HepG2 (cell line): Measurements from ENCODE around the gene TBC1D1. TPM values are rescaled to one million over a fixed set of nuclear protein-coding genes. Genes with fewer than 3 reads are reported as not detected.

ENCODE experiments used
- ATRX ChIP-seq: sonication (generic); formaldehyde crosslinking; IDR thresholded peaks from 2 replicates; pipeline ENCODE4 v1.4.0; 2020; ENCODE audit warnings: missing genetic modification reagents, borderline replicate concordance
- BCL3 ChIP-seq: sonication (generic); formaldehyde crosslinking; IDR thresholded peaks from 2 replicates; pipeline ENCODE4 v1.5.1; 2020; ENCODE audit warnings: mild to moderate bottlenecking, missing genetic modification reagents, moderate library complexity
- CHCHD3 ChIP-seq: sonication (generic); formaldehyde crosslinking; IDR thresholded peaks from 2 replicates; pipeline ENCODE4 v1.8.0; 2022; ENCODE audit warnings: mild to moderate bottlenecking, missing genetic modification reagents, moderate library complexity
- DPF2 ChIP-seq: sonication (generic); formaldehyde crosslinking; IDR thresholded peaks from 2 replicates; pipeline ENCODE4 v1.4.0; 2020; ENCODE audit warnings: mild to moderate bottlenecking, low read depth, missing genetic modification reagents, borderline replicate concordance
- FOXM1 ChIP-seq: sonication (generic); formaldehyde crosslinking; IDR thresholded peaks from 2 replicates; pipeline ENCODE4 v1.5.0; 2020; ENCODE audit warnings: missing genetic modification reagents
- GLI4 ChIP-seq: sonication (generic); formaldehyde crosslinking; IDR thresholded peaks from 2 replicates; pipeline ENCODE4 v1.5.1; 2020; ENCODE audit warnings: missing genetic modification reagents, mild to moderate bottlenecking, moderate library complexity, borderline replicate concordance
- HDAC2 ChIP-seq: sonication (generic); formaldehyde crosslinking; IDR thresholded peaks from 2 replicates; pipeline ENCODE4 v1.4.0; 2020; ENCODE audit warnings: missing genetic modification reagents
- HMGA1 ChIP-seq: sonication (generic); formaldehyde crosslinking; conservative IDR thresholded peaks from 2 replicates; pipeline ENCODE4 v1.4.0; 2020; ENCODE audit warnings: missing genetic modification reagents
- KAT2B ChIP-seq: fragments of 150-350 bp; IDR thresholded peaks from 2 replicates; pipeline ENCODE4 v1.6.1; 2014; ENCODE audit warnings: low read depth, low read length, borderline replicate concordance
- MAZ ChIP-seq, 2 experiments: sonication (generic) in 1 of 2; formaldehyde crosslinking in 1 of 2; IDR thresholded peaks; 2 replicates each; pipeline versions ENCODE4 v1.5.0 to v1.6.1; 2012 to 2020; ENCODE audit warnings: low read depth in 2 of 2, mild to moderate bottlenecking in 2 of 2, borderline replicate concordance in 1 of 2, improper control_type of control experiment in 1 of 2, low read length in 1 of 2, missing genetic modification reagents in 1 of 2, moderate library complexity in 1 of 2
- SATB2 ChIP-seq: sonication (generic); formaldehyde crosslinking; IDR thresholded peaks from 2 replicates; pipeline ENCODE4 v1.5.0; 2020; ENCODE audit warnings: missing genetic modification reagents
- TRIM24 ChIP-seq: sonication (generic); formaldehyde crosslinking; IDR thresholded peaks from 2 replicates; pipeline ENCODE4 v1.8.0; 2022; ENCODE audit warnings: mild to moderate bottlenecking, missing genetic modification reagents
- ZBTB46 ChIP-seq: sonication (generic); formaldehyde crosslinking; IDR thresholded peaks from 2 replicates; pipeline ENCODE4 v1.4.0; 2020; ENCODE audit warnings: mild to moderate bottlenecking, missing genetic modification reagents, borderline replicate concordance
- ZEB1 ChIP-seq: IDR thresholded peaks from 2 replicates; pipeline ENCODE4 v1.6.1; 2012; ENCODE audit warnings: mild to moderate bottlenecking, low read depth, inconsistent platforms; ENCODE audit not compliant: insufficient replicate concordance
- ZMAT3 ChIP-seq: sonication (generic); formaldehyde crosslinking; conservative IDR thresholded peaks from 2 replicates; pipeline ENCODE4 v1.7.0; 2021; ENCODE audit warnings: missing genetic modification reagents
- ZNF260 ChIP-seq: sonication (generic); formaldehyde crosslinking; IDR thresholded peaks from 2 replicates; pipeline ENCODE4 v1.4.0; 2020; ENCODE audit warnings: missing genetic modification reagents, low read depth, mild to moderate bottlenecking, borderline replicate concordance
- ZNF33A ChIP-seq: sonication (generic); formaldehyde crosslinking; IDR thresholded peaks from 2 replicates; pipeline ENCODE4 v1.5.1; 2020; ENCODE audit warnings: missing genetic modification reagents, mild to moderate bottlenecking, moderate library complexity, borderline replicate concordance
- ZNF557 ChIP-seq: sonication (generic); formaldehyde crosslinking; IDR thresholded peaks from 2 replicates; pipeline ENCODE4 v1.4.0; 2020; ENCODE audit warnings: missing genetic modification reagents
- ZNF564 ChIP-seq: sonication (generic); formaldehyde crosslinking; IDR thresholded peaks from 2 replicates; pipeline ENCODE4 v1.8.1; 2023; ENCODE audit warnings: mild to moderate bottlenecking, missing genetic modification reagents
- ZNF589 ChIP-seq: sonication (generic); formaldehyde crosslinking; conservative IDR thresholded peaks from 2 replicates; pipeline ENCODE4 v1.8.0; 2022; ENCODE audit warnings: mild to moderate bottlenecking, moderate library complexity, missing genetic modification reagents
- ZNF674 ChIP-seq: sonication (generic); formaldehyde crosslinking; IDR thresholded peaks from 2 replicates; pipeline ENCODE4 v1.5.0; 2020; ENCODE audit warnings: low read depth, mild to moderate bottlenecking, missing genetic modification reagents
- ZNF761 ChIP-seq: sonication (generic); formaldehyde crosslinking; conservative IDR thresholded peaks from 2 replicates; pipeline ENCODE4 v1.4.0; 2020; ENCODE audit warnings: mild to moderate bottlenecking, missing genetic modification reagents
- polyA plus RNA-seq, 8 experiments: library from polyadenylated mRNA; depleted of rRNA in 3 of 8; stranded (reverse) in 7 of 8; unstranded in 1 of 8; fragments of >200 nt; fragmentation: Illumina TruSeq in 4 of 8; extraction: Trizol in 4 of 8; gene quantifications; 2 replicates each; pipeline versions ENCODE4 v1.2.1 to v1.2.3, GENCODE V29; 2011 to 2016; ENCODE audit warnings: low read depth in 4 of 8, missing spikeins in 1 of 8, mixed read lengths in 1 of 8; ENCODE audit not compliant: insufficient read depth in 1 of 8
- total RNA-seq, 5 experiments: library from RNA; depleted of rRNA; stranded (reverse); fragments of >200 nt; fragmentation: Illumina TruSeq; extraction: Trizol; gene quantifications; 2 replicates each; pipeline ENCODE4 v1.2.3, GENCODE V29; 2016; ENCODE audit warnings: low read depth in 1 of 5
- TF ChIP-seq, protein P1 (sequence below): sonication (generic); formaldehyde crosslinking; IDR thresholded peaks from 2 replicates; pipeline ENCODE4 v1.9.0; 2022; ENCODE audit warnings: missing genetic modification reagents, mild to moderate bottlenecking, borderline replicate concordance

Gene TBC1D1
- total and polyA plus RNA-seq, 2 of the 13 experiments (the other 11 are each of a cell fraction or from before 2014, with no cell fraction given) = 37.3 to 62.8 TPM

DNA sequence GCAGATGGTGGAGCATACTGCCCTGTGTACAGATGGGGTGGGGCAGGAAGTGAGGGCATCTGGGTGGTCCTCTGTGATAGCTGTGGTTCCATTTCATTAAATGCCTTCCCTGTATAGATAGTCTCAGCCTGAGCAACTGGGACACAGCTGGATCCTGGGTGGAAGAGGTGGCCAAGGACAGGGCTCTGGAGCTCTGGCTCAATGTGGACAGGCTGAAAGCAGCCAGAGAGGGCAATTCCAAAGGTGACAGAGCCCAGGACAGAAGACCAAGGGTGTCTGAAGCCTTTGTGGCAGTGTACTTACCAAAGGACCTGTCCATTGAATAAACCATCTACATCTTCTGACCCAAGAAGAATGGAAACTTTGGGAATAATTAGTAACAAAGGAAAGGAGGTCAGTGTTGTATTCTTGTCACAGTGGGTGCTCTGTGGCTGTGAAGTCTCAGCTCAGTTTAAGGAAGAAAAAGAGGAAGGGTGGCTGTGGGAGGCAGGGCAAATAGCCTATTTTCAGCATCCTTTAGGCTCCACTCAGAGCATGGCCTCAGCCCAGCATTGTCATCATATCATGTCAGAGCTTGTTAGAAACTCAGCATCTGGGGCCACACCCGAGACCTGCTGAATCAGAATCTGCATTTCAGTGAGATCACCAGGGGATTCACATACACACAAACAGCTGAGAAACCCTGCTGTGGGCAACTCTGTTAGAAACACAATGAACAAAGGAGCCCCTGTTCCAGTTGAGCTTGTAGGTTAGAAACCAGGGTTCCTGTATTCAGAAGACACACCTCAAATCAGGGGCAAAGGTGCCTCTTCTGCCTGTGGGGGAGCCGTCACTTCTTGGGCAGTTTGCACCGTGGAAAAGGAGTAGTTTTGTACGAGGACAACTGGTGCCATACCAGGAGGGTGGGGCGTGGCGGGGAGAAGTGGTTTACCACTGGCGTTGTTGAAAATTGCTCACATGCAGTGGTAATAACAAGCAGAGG lies 237.9 kb downstream of the TBC1D1 start (continued):
- TF ChIP-seq ZEB1 (no peak), ZNF260 (no peak), ZNF761 (CRISPR knock-in tag) (no peak), ZNF589 (CRISPR knock-in tag) (no peak), DPF2 (CRISPR knock-in tag) (no peak), ZNF33A (CRISPR knock-in tag) (no peak), HMGA1 (CRISPR knock-in tag) (no peak), KAT2B (no peak), FOXM1 (CRISPR knock-in tag) (no peak), ZNF564 (CRISPR knock-in tag) (no peak), MAZ (IDR thresholded peaks at IDR 0.05; ENCODE audit: borderline replicate concordance, low read depth, low read length) (no peak), MAZ (CRISPR knock-in tag; IDR thresholded peaks at IDR 0.05; ENCODE audit: low read depth) (no peak), ZNF674 (CRISPR knock-in tag) (no peak), ZNF557 (CRISPR knock-in tag) (no peak), CHCHD3 (no peak), TRIM24 (CRISPR knock-in tag) (no peak), ATRX (CRISPR knock-in tag) (no peak), BCL3 (CRISPR knock-in tag) (no peak; the same call in 1 of the 2 replicates), ZBTB46 (CRISPR knock-in tag) (no peak), HDAC2 (CRISPR knock-in tag) (no peak), ZMAT3 (CRISPR knock-in tag) (no peak), GLI4 (CRISPR knock-in tag) (no peak), SATB2 (CRISPR knock-in tag) (no peak)
- TF ChIP-seq, protein P1, sequence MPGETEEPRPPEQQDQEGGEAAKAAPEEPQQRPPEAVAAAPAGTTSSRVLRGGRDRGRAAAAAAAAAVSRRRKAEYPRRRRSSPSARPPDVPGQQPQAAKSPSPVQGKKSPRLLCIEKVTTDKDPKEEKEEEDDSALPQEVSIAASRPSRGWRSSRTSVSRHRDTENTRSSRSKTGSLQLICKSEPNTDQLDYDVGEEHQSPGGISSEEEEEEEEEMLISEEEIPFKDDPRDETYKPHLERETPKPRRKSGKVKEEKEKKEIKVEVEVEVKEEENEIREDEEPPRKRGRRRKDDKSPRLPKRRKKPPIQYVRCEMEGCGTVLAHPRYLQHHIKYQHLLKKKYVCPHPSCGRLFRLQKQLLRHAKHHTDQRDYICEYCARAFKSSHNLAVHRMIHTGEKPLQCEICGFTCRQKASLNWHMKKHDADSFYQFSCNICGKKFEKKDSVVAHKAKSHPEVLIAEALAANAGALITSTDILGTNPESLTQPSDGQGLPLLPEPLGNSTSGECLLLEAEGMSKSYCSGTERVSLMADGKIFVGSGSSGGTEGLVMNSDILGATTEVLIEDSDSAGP (CRISPR knock-in tag) = no peak
